GM18867 (cell line): ENCODE measurements around the gene TTC28.

Experiments used
- ATAC-seq: cut with Tn5 transposase; IDR thresholded peaks from one replicate; pipeline ENCODE4 v1.9.1; 2021; ENCODE audit warnings: mild to moderate bottlenecking, moderate library complexity; ENCODE audit not compliant: unreplicated experiment

The TTC28 gene

DNA sequence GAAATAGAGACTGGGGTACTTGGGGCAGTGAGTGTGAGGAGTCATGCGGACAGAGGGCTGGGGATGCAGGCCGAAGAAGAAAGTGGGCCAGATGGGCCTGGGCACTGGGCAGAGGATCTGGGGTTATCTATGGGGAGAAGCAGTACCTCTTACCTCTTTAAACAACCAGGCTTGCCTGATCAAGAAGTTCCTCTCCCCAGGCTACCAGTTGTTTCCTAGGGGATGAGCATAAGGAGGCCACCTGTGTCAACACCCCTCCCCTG lies 662.2 kb downstream of the TTC28 start:
- ATAC-seq: no peak

DNA sequence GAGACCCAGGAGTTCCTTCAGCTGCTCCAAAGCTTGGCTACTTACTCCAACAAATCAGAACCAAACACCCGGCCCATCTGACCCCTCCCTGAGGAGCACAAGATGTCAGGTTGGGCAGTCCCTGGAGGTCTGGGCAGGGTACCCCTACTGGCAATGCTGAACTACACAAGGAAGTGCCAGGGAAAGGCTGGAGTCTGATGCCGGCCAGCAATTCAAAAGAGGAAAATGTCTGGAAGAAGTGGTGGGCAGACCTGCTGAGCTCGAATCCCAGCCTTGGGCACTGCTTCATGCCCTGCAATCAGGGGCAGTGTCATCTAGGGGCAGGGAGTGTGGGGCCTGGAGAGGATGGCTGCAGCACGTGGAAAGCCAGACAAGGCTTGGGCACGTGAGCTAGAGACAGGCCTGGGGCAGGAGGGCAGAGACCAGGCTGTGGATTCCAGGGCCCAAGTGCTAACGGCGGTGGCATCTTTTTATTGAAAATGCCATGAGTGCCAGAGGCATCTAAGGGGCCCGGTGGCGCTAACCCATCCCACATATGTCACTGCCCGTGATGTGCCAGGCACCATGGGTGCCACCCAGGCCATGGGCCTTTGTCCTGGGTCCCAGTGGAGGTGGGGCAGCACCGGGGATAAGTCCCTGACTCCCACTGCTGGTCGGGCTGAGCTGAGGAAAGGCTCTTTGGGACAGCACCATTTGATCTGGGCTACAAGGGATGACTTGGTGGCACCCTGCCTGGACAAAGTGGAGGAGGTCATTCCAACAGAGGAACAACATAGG lies 662.7 kb downstream of the TTC28 start:
- no peak for ATAC-seq

DNA sequence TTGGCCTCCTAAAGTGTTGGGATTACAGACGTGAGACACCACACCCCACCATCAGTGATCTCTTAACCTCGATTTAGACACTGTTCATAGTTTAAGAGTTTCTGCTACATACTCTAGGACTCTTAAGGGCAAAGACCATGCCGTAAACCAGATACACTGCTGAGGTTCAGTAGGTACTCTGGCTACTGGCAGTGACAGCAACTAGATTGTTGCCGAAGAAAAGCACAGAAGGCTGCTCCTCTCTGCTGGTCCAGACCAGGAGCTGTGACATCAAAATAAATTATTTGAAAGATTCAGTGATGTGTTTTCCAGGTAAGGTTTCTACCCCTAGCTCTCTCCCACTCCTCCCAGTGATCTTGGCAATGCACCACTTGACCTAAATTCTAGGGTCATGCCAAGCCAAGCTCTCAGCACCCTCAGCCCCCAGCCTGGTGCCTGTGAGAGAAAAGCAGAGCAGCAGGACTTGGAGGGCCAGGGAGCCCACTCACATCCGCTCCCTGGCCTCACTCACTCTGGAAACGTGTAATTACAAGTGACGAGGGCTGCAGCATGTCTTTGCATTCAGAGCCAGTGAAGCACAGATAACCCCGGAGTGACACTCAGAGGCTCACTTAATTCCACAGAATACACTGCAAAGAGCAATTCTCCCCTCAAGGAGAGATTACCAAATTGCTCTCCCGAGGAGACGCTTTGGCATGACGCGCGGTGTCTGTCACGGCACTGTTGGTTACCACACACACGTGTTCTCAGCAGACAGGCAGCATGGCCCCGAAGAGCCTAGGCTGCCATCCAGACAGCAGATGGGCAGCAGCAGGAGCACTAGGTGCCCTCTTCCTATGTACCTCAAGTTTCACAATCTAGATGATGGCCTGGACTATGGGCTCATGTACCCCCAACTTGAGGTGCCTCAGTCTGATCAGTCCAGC lies 663.7 kb downstream of the TTC28 start:
- ATAC-seq: no peak

DNA sequence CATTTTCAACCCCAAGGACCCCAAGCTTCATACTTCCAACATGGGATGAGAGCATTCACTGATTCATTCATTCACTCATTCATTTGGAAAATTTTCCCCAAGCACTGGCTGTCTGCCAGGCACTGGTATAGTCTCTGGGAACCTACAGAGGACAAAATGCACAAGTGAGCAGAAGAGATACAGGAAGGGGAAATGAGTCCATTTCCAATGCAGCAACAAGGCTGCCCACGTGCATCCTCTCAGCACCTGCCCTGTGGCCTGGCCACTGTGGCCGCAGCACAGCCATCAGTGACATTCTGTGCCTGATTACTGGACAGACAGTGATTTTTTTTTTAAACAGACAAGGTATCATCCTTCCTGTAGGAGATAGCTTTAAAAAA lies 664.6 kb downstream of the TTC28 start:
- ATAC-seq: no peak

DNA sequence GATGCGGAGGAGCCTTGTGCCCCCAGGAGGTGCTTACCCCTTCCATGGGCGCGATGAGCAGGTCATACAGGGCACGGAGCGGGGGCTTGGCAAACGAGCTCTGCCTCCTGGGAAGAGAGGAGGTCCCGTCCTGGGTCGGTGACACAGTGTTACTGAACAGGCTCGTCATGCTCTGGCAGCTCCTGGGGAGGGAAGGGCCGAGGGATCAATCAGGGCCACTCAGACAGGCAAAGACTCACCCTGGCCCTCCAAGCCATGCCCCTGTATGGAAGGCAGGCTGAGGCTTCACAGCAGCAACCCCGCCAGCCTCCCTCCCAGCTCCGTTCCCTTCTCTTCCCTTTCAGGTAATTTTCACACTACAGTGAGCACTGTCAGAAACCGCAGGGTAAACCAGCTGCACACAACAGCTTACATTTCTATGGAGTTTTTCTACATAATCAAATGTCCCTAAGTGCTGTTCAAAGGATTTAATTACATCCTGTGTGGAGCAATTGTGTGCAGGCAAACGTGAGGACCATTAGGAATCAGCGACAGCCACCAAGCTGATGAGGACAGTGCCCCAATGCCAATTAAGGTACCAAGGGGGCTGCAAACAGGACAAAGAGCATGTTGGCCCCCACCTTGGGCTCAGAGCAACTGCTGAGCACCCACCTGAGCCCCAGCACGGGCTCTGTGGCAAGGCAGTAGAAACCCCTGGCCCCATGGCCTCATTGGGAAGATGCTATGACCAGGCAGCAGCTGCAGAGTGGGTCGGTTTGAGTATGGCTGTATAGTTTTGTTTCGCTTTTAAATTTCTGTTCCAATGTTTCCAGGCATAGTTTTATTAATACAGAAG lies 665.2 kb downstream of the TTC28 start:
- no peak for ATAC-seq

DNA sequence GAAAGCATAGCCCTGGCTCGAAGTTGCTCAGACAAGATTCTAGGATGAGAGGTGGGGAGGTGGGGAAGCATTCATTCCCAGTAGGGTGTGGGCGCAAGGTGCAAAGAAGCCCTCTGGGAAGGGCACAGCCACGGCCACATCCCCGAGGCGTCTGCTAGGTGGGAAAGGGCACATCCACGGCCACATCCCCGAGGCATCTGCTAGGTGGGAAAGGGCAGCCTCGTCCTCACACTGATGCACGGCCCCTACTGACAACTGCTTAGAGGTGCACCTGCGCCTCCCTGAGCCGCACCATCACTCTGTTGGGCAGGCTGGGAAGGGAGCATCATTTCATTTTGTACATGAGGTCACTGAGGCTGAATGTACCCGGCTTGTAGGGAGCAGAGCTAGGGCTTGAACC lies 666.0 kb downstream of the TTC28 start:
- no peak for ATAC-seq

DNA sequence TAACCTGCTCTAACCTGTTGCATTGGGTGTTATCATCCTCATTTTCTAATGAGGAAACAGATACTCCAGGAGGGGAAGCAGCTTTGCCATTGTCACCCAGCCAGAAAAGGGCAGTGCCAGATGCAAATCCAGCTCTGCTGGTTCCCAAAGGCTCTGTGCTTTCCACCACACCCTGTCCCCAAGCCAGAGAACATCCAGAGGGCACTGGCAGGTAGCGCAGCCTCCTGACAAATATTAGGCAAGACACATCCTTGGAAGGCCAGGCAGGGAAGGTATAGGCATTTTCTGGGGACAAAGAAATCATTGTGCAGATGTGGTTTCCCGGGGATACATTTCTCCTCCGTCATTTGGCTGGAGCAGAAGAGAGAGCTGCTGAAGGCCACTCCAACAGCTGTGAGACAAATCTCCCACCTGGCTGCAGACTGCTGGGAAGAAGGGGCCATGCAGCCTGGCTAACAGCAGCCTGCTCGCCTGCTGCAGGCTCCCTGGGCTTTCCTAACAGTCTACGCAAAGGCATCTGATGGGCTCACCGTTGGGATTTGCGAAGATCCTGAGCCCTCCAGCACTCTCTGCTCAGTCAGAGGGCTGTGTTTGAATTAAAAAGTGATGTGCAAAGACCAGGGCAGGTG lies 666.7 kb downstream of the TTC28 start:
- no peak for ATAC-seq

DNA sequence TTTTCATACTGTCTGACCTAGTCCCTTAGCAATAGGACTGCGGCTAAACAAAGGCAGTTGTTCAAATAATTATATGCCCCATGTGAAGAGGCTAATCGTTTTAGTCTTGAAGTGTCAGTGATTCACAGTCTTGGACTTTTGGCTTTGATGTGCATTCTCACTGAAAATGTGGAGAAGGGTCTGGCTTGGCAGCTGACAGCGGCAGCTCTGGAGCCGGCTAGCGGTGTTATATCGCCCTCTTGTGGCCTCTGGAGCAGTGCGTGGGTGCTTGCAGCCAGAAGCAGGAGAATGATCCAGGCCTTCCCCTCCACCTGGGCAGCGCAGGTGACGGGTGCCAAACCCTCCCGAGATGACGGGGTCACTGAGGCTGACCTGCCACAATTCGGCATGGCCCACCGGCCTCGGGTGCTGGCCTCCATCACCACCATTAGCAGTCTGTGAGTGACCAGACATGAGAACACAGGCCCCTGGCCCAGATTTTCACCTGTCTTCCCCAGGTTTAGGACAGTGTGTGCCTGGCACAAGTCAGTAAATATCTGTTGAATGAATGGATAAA lies 670.3 kb downstream of the TTC28 start:
- no peak for ATAC-seq

DNA sequence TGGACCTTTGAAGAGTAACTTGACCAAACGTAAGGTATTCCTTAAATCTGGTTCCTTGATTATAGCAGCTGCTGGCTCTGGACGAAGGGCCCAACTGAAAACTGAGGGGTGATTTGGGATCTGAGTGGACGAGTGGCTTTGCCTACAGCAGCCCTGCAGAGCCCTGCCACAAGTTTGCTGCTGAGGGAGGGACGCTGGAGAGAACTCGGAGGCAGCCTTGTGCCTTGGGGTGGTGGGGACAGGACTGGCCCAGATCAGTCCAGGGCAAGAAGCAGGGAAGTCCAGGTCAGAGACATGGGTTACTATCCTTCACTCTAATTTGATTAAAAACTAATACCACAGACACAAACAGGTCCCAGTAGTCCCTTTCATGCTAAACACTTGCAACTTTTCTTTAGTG lies 671.0 kb downstream of the TTC28 start:
- no peak for ATAC-seq

DNA sequence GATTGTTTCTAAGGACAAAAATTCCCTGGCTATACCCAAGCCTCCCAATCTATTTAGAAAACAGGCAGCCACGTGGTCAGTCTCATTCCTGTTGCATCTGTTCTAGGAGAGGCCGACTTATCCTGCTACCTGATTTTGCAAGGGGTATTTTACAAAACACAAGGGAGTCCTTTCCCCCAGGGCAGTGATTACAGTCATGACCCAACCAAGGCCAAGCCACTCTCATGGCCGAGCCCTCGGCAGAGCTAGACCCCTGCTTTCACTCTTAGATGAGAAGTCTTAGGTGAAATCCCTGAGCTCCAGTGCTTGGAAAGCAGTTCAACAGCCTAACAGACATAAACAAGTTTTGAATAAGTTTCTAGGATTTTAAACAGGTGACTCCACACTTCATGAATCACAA lies 671.6 kb downstream of the TTC28 start:
- ATAC-seq: no peak

DNA sequence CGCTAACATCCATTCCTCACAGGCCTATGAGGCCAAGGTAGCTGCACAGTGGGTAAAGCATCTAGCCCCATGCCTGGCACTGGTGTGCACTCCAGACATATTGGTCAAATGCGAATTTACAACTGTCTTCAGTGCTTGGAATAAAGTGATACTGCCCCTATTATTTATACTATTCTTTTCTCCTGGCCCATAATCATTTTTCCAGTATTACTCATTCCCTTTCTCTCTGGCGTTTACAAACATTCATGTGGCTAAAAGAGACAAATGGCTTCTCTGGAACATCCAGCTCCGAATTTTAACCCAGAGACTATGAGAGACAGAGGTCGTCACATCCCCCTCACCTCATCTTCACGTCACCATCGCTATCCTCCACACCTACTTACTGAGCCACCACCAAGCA lies 673.4 kb downstream of the TTC28 start:
- ATAC-seq: no peak

DNA sequence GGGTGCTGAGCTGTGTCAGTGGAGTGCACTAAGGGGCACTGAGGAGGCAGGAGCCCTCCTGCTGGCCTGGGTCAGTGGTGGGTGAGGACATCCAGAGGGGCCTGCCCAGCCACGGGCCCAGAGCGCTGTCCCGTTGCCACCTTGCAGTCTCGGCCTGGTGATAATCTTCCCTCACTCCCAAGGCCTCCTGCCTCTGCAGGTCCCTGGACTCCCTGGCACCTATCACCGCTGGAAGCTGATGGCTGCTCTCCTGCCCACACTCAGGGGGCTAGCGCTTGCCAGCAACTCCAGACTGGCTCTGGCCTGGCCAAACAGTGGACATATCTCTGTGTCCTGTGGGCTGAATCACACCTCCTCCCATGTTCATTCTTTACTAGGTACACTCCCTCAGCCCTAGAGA lies 674.1 kb downstream of the TTC28 start:
- no peak for ATAC-seq

DNA sequence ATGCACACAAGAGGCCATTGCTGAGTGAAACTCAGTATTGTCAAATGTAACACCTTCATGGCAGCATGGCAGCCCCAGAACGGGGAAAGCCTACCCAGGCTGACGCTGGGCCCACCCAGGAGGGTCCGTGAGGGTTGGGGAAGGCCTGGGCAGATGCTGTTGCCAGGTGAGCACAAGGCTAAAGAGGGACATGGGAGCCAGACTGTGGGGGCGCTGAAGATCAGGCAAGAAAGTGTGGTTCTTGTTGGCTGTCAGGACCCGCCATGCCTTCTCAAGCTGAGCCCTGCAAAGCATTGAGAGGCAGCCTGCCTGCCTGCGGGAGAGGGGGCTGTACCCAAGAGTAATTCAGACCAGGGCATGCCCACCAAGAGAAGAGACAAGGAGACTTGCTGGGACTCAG lies 675.6 kb downstream of the TTC28 start:
- ATAC-seq: no peak

DNA sequence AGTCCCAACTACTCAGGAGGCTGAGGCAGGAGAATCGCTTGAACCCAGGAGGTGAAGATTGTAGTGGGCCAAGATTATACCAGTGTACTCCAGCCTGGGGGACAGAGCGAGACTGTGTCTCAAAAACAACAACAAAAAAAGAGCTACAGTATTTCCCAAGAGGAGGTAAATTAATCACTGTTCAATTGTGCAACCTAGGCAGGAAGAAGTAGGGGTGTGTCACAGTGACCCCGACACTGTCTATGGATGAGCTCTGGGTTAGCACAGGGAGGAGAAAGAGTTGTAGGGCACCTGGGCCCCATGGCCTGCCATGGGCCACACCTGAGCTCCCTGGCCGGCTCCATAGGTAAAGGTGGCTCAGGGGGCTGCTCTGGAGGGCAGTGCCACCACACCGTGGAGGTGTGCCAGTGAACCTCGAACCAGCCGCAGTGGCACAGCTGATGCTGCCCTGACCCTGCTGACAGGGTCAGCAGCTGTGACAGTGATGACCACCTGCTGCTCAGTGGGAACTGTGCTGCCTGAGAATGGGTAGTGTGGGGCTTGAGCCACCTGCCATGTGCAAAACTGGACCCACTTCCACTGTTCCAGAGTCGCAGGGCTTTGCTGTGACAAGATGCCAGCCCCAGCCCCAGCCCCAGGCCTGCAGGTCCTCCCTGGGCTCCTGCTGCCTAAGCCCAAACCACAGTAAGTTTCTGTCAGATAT lies 676.6 kb downstream of the TTC28 start:
- no peak for ATAC-seq

DNA sequence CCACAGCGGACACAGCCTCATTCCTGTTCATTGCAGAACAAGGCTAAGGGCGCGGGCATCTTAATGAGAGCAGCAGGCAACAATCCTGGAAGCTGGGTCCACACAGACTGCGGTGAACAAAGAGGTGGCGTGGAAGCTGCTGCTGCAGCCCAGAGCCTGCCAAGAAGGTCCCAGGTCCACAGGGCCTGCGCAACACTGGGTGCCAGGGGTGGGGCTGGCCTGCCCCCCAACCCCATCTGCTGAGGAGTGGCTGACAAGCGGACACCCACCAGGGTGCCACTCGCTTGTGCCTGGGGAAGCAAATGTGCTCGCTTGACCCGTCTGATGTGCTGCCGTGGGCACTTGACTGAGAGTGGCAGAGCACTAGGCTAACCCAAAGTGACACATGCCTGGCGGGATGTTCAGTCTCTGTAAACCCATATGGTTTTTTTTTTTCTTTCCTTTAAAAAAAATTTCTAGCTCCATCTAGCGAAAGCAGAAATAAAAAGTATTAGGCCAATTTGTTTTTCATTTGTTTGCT lies 677.4 kb downstream of the TTC28 start:
- ATAC-seq: no peak

DNA sequence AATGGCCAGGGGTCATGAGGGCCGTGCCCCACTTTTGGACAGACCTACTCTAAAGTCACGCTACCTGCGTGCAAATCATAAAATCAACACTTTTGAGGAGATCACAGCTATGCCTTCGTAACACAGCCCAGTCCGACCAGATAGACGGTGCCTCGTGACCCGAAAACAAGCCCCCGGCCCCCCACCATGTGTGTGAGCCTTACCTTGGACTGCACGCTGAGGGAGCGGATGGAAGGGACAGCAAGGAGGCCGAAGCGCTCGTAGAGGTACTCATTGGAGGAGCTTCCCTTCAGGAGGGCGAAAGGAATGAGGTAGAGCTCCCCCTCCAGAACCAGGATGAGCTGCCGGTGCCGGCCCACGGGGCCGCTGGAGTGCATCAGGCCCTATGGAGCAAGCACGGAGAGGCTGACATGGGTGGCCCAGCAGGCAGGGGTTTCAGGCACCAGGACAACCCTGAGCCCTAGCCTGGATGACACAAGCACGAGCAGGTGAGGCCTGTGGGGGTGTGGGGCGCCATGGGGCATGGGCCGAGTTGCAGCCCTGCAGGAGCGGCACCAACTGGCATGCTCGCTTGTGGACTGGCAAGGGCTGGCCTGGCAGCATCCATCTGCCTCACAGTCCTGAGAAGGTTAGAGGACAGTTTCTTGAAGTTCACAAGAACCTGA lies 678.3 kb downstream of the TTC28 start:
- ATAC-seq: no peak

DNA sequence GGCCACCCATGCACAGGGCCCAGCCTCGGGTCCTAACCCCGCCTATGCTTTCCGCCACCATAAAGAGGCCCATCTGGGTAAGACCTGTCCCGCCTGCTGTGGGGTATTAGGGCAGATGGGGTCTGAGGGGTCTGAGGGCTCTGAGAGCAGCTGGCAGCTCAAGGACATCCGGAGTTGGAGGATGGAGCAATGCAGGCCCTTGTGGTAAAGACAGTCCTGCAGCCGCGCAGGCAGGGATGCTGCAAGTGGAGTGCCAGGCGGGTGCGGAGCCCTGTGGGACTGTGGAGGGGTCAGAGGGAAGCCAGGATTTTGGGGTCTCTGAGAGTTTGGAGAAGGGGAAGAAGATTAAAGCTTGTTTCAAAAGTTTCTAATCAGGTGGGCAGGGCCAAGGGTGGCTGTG lies 679.3 kb downstream of the TTC28 start:
- ATAC-seq: no peak

DNA sequence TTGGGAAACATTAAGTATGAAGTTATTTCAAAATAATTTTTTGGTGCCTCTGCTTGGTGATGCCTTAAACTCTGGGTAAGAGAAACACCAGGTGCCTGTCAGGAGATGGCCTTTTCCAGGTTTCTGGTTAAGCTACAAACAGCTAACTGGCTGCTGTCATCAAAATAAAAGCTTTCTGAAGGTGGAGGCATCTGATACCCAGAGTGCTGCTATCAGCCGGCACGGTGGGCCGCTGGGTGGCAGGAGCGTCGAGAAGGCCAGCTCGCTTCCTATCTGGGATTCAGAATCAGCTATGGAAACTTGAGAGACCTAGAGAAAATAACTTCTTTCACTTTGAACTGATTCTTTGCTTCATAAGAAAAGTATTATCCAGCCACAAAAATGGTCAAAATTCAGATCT lies 679.8 kb downstream of the TTC28 start:
- ATAC-seq: no peak
